GM18873 (cell line): ENCODE results near the gene QDPR.

Source experiments
- ATAC-seq: cut with Tn5 transposase; IDR thresholded peaks from one replicate; pipeline ENCODE4 v1.9.1; 2021; ENCODE audit warnings: mild to moderate bottlenecking, moderate library complexity, moderate number of reproducible peaks; ENCODE audit not compliant: unreplicated experiment, low FRiP score

The QDPR gene

DNA sequence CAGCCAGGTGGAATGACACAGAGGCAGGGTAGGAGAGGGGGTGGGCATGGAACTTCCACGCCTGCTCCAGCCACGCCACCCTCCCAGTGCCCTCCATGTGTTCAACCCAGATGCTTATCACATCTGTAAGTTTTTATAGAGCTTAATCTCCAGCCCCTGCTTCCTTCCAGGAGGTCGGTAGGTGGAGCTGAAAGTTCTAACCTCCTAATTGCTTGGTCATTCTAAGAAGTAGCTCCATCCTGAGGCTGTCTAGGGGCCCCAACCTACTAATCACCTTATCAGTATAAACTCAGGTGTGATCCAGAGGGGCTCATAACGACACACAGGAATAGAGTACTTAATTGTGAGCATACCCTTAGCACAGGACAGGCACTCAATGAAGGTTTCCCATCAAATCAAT is 18.3 kb downstream of the QDPR start:
- no peak for ATAC-seq

DNA sequence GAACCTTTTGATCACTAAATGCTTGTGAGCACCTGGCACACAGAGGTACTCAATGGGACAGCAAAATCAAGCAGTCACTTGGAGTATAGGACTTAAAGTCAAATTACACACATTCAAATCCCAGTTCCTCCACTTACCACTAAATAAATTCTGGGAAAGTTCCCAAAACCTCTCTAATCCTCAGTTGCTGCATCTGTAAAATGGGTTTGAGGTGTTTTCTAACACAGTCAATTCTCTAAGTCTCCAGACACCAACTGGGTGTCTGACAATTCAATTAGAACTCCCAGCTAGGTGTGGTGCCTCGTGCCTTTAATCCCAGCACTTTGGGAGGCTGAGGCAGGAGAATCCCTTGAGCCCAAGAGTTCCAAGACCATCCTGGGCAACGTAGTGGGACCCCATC is 19.0 kb downstream of the QDPR start:
- no peak for ATAC-seq

GRCh38 chr4:17492058-17492741 is 19.7 kb downstream of the QDPR start:
- ATAC-seq = no peak

DNA sequence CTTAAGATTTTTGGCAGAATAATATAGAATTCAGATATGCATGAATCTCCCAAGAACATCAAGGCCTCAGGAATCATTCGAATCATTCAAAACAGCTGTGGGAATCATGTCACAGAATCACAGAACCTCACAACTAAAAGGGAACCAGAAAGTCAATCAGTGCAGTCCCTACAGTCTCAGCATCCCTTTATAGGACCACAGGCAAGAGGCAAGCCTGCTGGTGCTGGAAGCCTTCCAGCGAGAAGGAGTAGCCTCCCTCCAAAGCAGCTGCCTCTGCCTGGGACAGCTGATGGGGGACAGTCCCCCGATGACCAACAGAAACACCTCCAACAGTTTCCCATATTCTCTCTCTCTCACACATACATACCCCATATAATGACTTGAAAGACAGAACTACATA is 20.7 kb downstream of the QDPR start:
- no peak for ATAC-seq

DNA sequence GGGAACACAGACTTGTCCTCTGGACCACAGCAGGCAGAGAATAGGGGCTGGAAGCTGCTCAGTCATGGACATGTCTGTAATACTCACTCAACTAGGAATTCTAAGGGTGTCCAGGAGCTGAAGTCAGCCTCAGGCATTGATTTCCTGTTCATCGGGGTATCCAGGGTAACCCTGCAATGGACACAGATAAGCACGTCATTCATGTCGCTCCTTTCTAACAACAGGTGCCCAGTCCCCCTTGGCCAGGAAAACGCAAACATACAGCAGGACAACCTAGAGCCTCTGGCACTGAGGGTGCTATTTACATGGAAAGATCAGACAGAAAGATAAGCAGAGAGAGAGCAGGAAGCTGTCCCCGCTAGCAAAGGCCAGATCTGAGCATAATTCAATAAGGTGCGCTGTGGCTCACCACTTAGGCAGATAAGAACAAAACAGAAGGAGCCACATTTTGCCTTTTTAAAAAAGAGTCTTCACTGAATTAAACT is 21.3 kb downstream of the QDPR start:
- ATAC-seq = no peak

GRCh38 chr4:17489721-17490120 is 22.2 kb downstream of the QDPR start:
- ATAC-seq = no peak

- ATAC-seq = no peak
Measured at GRCh38 chr4:17489123-17489522, 22.8 kb downstream of the QDPR start.

GRCh38 chr4:17482716-17483115 is 29.2 kb downstream of the QDPR start:
- ATAC-seq = no peak

- ATAC-seq = no peak
Measured at GRCh38 chr4:17480955-17481354, 30.9 kb downstream of the QDPR start.

- no peak for ATAC-seq
Measured at GRCh38 chr4:17480210-17480927, 31.5 kb downstream of the QDPR start.

DNA sequence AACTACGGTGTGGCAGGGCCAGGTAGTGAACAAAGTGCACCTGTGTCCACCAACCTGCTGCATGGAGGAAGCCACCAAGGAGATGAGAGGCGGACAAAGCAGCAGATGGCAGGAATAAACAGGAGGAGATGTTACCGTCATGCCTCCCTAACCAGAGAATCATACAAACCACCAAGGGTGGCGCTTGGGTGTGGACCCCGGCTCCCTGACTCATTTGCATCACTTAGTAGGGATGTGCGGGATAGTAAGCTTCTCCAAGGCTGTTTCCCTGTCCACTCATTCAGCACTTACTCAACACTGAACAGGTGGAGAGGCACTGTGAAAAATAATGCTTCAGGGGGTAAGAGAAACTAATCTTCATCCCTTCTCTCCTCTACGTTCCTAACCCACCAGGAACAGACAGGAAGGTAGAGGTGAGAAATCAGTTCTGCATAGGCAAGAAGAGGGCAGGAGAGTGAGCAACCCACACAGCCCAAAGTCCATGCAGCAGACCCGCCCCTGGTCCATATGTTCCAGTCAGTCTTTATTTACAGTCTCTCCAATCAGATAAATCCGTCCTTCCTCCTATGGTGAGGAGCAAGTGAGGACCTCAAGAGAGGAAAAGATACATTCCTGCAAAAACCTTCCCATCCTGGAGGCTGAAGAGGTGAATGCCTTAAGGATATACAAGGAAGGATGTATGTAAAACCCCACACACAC is 34.0 kb downstream of the QDPR start:
- no peak for ATAC-seq

DNA sequence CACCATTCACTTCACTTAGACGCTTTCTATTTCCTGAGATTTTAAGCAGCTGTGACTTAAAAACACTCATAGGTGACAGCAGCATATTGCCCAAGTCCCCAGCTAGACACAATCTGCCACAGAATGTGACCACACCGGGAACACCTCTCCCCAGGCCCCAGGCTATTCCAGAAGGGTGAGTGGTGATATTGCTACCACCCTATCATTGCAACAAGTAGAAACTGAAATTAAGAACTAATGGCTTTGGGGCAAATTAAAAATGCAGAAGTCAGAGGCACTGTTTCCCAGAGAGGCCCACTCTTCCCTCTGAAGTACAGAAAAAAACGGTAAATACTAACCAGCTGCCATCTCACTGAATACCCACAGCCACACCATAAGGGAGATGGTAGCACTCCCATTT is 35.0 kb downstream of the QDPR start:
- no peak for ATAC-seq

DNA sequence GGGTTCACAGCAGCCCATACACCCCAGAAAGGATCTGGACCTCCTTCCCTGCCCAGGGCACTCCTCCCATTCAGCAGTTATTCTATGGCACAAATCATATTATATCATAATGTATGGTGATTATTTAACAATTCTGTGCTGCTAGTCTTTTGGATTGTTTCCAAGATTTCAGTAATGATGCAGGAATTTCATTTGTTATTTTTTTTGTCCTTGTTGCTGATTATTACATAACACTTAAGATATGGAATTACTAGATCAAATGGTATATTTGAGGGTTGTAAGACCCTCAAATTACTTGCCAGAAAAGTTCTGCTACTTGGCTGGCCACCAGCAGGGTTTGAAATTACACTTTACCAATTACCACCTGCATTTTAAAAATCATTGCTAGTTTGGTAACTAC is 36.4 kb downstream of the QDPR start:
- ATAC-seq = no peak

- no peak for ATAC-seq
Measured at GRCh38 chr4:17469931-17470674, 41.8 kb downstream of the QDPR start.

- no peak for ATAC-seq
Measured at GRCh38 chr4:17468619-17469221, 43.2 kb downstream of the QDPR start.

- no peak for ATAC-seq
Measured at GRCh38 chr4:17463606-17464005, 48.3 kb downstream of the QDPR start.

GRCh38 chr4:17450269-17450804 is 61.6 kb downstream of the QDPR start:
- ATAC-seq = no peak

DNA sequence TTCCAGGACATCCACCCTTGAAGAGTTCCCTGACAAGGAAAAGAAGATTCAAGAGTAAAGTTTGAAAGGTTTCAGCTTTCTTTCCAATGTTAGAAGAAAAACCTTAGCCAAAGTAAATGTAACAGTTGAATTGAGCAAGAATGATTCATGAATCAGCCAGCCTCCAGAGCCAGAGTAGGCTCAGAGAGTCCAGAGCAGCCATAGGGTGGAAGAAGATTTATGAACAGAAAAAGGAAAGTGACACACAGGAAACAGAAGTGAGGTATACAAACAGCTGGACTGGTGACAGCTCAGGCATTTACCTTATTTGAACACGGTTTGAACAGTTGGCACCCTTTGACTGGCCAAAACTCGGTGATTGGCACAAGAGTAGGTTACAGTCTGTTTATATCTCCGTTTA is 63.2 kb downstream of the QDPR start:
- no peak for ATAC-seq

DNA sequence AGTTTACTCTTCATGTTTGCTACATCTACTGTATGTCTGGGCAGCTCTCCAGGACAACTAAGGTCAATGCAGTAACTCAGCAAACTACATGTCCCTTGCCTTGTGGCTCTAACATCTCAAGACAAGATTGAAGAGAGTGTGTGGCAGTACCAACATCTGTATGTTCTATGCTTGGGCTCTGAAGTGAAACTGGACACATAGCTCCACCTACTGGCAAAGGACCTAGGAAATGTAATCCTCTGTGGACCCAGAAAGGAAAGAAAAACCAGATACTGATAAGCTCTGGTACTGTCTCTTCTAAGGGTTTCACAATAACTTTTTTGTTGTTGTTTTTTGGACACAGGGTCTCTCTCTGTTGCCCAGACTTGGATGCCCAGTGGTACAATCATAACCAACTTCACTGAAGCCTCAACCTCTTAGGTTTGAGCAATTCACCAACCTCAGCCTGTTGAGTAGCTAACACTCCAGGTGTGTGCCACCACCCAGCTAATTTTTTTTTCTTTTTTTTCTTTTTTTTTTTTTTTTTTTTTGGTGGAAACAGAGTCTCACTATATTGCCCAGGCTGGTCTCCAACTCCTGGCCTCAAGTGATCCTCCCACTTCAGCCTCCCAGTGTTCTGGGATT is 64.1 kb downstream of the QDPR start:
- peak; percentile 94 for ATAC-seq

DNA sequence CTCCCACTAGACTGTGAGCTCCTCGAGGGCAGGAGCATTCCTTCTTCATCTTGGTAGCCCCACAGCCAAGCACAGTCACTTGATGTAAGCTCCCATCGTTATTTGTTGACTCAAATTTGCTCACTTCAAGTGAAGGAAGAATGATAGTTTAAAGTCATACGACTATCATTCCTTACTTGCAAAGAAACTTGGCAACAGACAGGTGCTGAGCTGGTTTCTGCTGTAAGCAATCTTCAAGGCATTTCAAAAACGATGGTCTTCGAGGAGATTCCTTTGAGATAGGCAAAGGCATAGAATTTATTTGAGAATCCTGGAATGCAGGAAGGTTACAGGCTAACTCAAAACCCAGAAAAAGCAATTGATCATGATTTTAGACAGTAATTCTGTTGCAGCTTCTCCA is 64.8 kb downstream of the QDPR start:
- no peak for ATAC-seq
